Fibroblast of peridontal ligament (primary cell): ENCODE measurements around the gene BRSK2.
"Not testable (repeated sequence)": the region's sequence is repeated elsewhere in the genome, so short reads cannot be mapped to it uniquely, and the experiment has no call there.

Experiments used
- DNase-seq: peaks from one replicate; pipeline ENCODE4 v3.0.0-alpha.2; 2010; ENCODE audit errors: extremely low read depth

Gene BRSK2

GRCh38 chr11:1354125-1354938 lies 35.4 kb upstream of the BRSK2 start:
- no peak for DNase-seq

DNA sequence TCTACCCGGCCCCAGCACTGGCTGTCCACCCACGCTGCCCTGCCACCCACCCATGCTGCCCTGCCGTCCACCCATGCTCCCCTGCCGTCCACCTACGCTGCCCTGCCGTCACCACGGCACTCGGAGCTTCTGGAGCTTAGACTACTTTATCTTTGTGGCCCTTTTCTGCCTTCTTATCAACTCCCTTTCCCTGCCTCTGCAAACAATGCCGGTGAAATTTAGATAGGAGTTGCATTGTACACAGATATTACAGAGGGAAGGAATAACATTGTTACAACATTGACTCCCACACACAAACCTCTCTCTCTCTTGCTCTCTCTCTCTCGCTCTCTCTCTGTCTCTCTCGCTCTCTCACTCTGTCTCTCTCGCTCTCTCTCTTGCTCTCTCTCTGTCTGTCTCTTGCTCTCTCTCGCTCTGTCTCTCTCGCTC lies 33.7 kb upstream of the BRSK2 start:
- DNase-seq = no peak

DNA sequence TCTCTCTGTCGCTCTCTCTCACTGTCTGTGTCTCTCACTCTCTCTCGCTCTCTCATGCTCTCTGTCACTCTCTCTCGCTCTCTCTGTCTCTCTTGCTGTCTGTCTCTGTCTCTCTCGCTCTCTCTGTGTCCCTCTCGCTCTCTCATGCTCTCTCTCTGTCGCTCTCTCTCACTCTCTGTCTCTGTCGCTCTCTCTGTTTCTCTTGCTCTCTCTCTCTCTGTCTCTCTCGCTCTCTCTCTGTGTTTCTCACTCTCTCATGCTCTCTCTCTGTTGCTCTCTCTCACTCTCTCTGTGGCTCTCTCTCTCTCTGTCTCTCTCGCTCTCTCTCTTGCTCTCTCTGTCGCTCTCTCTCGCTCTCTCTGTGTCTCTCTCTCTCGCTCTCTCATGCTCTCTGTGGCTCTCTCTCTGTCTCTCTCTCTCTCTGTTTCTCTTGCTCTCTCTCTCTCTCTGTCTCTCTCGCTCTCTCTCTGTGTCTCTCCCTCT lies 33.2 kb upstream of the BRSK2 start:
- no peak for DNase-seq

GRCh38 chr11:1358286-1358685 lies 31.4 kb upstream of the BRSK2 start:
- no peak for DNase-seq

GRCh38 chr11:1358931-1359330 lies 30.8 kb upstream of the BRSK2 start:
- DNase-seq = not testable (repeated sequence)

- DNase-seq = no peak
Measured at GRCh38 chr11:1359556-1359955, 30.2 kb upstream of the BRSK2 start.

GRCh38 chr11:1360181-1360834 lies 29.4 kb upstream of the BRSK2 start:
- DNase-seq = no peak

DNA sequence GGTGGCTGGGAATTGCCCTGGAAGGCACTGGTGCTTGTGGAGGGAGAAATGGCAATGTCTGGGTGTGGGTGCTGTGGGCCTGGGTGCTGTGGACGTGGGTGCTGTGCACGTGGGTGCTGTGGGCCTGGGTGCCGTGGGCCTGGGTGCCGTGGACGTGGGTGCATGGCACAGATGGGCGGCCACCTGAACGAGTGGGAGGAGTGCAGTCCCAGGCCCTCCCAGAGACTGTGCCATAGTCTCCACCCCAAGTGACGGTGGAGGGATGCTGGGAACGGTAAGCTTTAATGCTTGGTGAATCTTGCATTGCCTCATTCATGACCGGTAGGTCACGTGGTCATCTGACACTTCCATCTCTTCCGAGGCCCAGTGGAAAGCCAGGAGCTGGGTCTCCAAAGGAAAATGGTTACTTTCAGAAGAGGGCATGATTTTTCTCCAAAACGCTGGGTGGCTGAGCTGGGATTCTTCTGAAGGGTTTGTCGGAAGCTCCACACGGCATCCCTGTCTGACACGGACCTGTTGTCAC lies 28.8 kb upstream of the BRSK2 start:
- DNase-seq = no peak

DNA sequence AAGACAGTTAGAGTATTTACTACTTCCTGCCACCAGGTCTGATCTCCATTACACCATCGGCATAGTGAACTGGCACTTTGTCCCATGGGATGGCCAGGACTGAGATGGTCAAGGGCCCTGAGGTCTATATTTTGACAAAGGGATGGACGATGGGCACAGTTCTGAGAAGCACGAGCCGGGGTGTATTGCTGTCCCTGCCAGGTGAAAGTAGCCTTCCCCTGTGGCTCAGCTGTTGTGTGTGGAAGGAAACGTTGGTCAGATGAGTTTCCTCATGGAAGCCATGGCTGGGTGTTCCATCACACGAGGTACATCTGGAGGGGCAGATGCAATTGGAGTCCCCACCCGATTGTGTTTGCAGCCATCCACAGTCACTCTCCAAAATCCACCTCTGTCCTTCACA lies 27.9 kb upstream of the BRSK2 start:
- no peak for DNase-seq

- DNase-seq = no peak
Measured at GRCh38 chr11:1367721-1368120, 22.0 kb upstream of the BRSK2 start.

DNA sequence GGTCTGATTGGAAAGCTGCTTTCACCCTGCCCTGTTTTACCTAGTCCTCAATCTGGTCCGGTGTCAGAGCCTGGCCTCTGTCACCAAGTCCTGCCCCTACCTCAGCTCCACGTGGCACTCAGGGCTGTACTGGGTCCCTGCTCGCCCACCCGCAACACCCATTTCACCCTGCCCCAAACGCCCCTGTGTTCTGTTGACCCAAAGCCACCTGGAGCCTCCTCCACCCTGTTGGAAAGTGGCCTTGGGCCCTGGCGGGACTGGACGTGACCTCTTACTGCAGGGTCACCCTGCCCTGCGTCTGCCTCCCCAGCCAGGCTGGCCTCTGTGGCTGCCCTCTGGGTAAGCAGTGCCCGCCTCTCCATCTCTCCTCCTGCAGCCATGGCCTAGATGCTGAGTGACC lies 21.5 kb upstream of the BRSK2 start:
- no peak for DNase-seq

DNA sequence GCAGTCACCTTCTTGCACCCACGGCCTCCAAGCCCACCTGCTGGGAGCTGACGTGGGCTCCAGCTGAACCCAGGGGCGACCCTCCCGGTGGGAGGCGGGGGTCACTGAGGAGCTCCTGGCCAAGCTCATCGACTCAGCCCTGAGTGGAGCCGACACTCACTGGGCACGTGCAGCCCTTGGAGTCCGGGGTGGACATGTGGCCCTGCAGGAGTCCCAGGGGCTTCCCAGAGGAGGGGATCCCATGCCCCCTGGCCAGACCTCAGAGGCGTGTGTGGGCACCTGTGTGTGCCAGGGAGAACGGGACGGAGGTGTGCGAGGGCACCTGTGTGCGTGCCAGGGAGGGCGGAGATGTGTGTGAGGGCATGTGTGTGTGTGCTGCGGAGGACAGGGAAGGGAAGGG lies 20.8 kb upstream of the BRSK2 start:
- DNase-seq = no peak

DNA sequence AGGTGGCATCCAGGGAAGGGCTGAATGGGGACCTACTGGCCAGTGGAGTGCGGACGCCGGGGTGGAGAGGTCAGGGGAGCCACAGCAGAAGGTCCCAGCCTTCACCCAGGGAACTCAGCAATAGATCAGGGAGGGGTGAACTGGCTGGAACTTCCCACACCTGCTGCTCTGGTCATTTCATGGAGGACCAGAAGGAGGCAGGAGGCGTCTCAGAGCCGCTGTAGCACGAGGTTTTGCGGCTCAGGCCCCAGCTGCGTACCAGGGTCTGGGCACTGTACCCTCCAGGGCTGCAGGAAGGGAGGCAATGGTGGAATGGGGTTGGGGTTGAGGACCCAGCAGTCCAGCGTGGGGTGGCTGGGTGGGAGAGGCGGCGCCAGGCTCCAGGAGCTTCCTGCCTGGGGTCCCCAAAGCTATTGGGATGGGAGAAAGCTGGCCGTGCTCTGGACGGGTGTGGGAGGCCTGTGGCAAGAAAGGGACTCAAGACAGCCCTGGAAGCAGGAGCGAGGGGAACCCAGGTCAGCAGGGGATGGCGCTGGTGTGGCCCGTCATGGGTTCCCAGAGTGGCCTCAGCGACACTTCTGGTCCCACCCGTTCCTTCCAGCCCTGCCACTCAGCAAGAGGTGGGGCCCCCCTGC lies 20.2 kb upstream of the BRSK2 start:
- DNase-seq = no peak

DNA sequence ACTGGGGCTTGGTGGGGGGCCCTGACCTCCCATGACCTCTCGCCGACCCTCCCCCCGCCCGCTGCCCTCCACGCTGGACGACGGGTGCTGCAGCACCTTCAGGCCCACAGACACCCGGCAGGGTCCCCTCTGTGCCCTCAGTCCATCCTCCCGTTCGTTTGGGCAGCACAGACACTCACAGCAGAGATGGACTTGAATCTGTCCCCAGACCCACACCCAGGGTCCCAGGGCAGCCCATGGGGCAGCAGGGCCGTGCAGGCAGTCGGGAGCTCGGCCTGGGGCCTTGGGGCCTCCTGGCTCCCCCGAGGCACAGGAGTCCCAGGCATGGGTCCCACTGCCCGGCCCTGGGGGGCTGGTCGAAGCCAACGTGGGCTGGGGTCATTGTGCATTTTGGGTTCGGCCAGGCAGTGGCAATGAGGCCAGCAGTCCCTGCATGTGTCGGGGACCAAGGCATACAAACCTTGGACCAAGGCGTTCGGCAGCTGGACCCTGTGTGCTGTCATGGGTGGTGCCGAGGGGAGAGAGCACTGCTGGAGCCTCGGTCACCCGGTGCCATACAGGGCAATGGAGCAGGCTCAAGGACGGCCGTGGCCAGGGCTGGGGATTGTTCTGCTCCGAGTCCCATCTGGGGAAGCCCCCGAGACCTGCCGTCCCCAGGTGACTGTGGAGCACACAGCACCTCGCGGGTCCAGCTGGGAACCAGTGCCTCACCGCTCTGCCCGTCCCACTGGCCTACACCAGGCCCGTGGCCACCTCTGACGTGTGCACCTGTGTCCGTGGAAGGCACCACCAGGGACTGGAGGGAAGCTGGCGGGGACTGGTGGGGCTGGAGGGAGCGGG lies 19.3 kb upstream of the BRSK2 start:
- DNase-seq = no peak

GRCh38 chr11:1371026-1371325 lies 18.8 kb upstream of the BRSK2 start:
- DNase-seq = no peak

DNA sequence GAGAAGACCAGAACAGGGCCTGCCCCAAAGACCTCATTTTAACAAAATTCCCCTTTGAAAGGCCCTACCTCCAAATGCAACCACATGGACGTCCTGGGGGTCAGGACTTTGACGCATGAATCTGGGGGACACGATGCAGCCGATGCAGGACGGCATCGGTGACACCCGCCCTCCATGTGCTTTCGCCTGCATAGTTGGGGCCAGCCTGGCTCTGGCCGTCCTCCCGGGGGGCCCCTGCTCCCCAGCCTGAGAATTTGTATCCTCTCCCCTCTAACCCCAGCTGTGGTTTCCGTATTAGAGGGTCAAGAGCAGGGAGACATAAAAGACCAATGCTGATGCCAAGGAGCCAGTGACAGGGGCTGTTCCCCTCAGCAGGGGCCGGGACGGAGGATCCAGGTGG lies 18.4 kb upstream of the BRSK2 start:
- no peak for DNase-seq

GRCh38 chr11:1371836-1372465 lies 17.8 kb upstream of the BRSK2 start:
- no peak for DNase-seq

DNA sequence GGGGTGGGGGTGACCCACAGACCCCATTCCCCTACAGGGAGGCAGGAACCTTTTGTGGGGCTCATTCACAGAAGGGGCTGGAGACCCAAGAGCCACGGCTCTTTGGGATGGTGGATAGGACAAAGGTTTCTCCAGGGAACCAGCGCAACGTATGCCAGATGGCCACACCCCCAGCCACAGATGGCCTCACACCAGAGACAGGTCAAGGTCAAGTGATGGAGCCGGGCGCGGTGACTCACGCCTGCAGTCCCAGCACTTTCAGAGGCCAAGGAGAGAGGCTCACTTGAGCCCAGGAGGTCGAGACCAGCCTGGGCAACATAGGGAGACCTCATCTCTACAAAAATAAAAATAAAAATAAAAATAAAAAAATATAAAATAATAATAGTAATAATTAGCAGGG lies 17.1 kb upstream of the BRSK2 start:
- no peak for DNase-seq

- DNase-seq = peak; percentile 3
Measured at GRCh38 chr11:1373536-1374214, 16.1 kb upstream of the BRSK2 start.

DNA sequence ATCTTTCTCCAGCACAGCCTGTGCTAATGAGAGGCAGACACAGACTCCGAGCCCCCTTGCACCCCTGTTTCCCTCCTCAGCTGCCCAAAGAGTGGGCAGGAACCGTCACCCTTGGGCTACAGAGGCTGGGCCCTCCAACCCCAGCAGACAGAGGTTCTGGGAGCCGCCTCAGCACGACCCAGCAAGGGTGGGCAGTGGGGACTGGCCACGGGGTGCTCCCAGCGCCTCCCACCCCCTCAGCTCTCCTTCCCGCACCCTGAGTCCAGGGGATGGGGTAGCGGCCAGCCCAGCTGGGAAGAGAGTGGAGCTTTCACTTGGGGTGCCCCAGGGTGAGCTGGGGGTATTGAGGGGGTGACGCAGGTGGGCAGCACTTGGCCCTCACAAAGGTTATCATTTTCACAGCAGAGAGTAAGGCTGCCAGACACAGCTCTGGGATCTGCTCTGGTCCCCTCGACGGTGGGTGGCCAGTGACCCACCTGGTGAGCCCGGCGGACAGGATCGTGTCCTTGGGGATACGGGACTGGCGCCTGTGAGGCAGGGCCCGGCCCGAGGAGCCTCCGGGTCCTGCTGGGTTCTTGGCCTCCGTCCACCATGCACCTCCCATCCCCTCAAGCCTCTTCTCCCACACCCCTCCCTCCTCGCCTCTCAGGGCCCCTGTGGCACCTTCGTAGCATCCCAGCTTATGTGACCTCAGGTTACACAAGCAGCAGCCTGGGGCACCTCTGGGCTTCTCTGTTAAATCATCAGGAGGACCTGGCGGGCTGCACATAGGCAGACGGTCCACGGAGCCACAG lies 14.4 kb upstream of the BRSK2 start:
- no peak for DNase-seq
